KMS-11 (cell line): ENCODE results near the gene GREB1L.

Experiments
- H2AFZ ChIP-seq: fragments of 200-600 bp; sonication (generic); 2 replicates; pipeline ENCODE4 v1.6.1; 2016; ENCODE audit warnings: antibody characterized with exemption, mixed run types, low read depth
- H3K27ac ChIP-seq: fragments of 200-600 bp; sonication (generic); 2 replicates; pipeline ENCODE4 v1.6.1; 2016; ENCODE audit warnings: mild to moderate bottlenecking, mixed run types
- H3K27me3 ChIP-seq: fragments of 200-600 bp; sonication (generic); 2 replicates; pipeline ENCODE4 v1.6.1; 2017; ENCODE audit warnings: mild to moderate bottlenecking, low read depth, mixed run types, moderate library complexity; ENCODE audit not compliant: insufficient read depth
- H3K36me3 ChIP-seq: fragments of 200-600 bp; sonication (generic); 2 replicates; pipeline ENCODE4 v1.6.1; 2017; ENCODE audit warnings: mild to moderate bottlenecking, mixed run types; ENCODE audit not compliant: insufficient read depth
- H3K4me1 ChIP-seq: fragments of 200-600 bp; sonication (generic); 2 replicates; pipeline ENCODE4 v1.6.1; 2016; ENCODE audit warnings: mild to moderate bottlenecking, low read depth, mixed run types; ENCODE audit not compliant: poor library complexity, severe bottlenecking
- H3K4me2 ChIP-seq: fragments of 200-600 bp; sonication (generic); 2 replicates; pipeline ENCODE4 v1.7.0; 2016; ENCODE audit warnings: mild to moderate bottlenecking, mixed run types
- H3K4me3 ChIP-seq: fragments of 200-600 bp; sonication (generic); IDR thresholded peaks from 2 replicates; pipeline ENCODE4 v1.6.1; 2017; ENCODE audit warnings: low read depth, low read length, mixed read lengths; ENCODE audit not compliant: insufficient read depth
- H3K79me2 ChIP-seq: fragments of 200-600 bp; sonication (generic); 2 replicates; pipeline ENCODE4 v1.6.1; 2016; ENCODE audit warnings: low read depth, mixed run types; ENCODE audit not compliant: insufficient read depth
- H3K9ac ChIP-seq: fragments of 200-600 bp; sonication (generic); 2 replicates; pipeline ENCODE4 v1.6.1; 2016; ENCODE audit warnings: mild to moderate bottlenecking, mixed run types
- H4K20me1 ChIP-seq: fragments of 200-600 bp; sonication (generic); 2 replicates; pipeline ENCODE4 v1.6.1; 2016; ENCODE audit warnings: mild to moderate bottlenecking, mixed run types; ENCODE audit not compliant: insufficient read depth
- CTCF ChIP-seq: fragments of 200-600 bp; sonication (generic); conservative IDR thresholded peaks from 2 replicates; pipeline ENCODE4 v1.6.1; 2017; ENCODE audit warnings: low read depth, mild to moderate bottlenecking, antibody characterized with exemption, low read length, moderate library complexity, mixed read lengths

GREB1L gene

GRCh38 chr18:21269349-21269748 lies 27.3 kb downstream of the GREB1L start:
- Histone ChIP-seq H3K4me2 (no peak overlapping the region), H3K4me1 (no peaks in the 10 kb centered on the region), H4K20me1 (no peaks in the 10 kb centered on the region), H3K79me2 (no peaks in the 10 kb centered on the region), H3K27me3 (no peaks in the 10 kb centered on the region), H2AFZ (no peak overlapping the region), H3K9ac (no peak overlapping the region), H3K36me3 (no peaks in the 10 kb centered on the region), H3K4me3 (no peak overlapping the region), H3K27ac (no peak overlapping the region)
- TF ChIP-seq CTCF, result no peak

GRCh38 chr18:21270453-21270852 lies 28.4 kb downstream of the GREB1L start:
- H3K4me1 ChIP-seq, result no peaks in the 10 kb centered on the region
- no peak overlapping the region for H3K4me2 ChIP-seq
- H3K36me3 ChIP-seq, result no peaks in the 10 kb centered on the region
- no peak overlapping the region for H3K27ac ChIP-seq
- no peak overlapping the region for H3K4me3 ChIP-seq
- no peak for TF ChIP-seq CTCF
- no peak overlapping the region for H3K9ac ChIP-seq
- H3K27me3 ChIP-seq, result no peaks in the 10 kb centered on the region
- no peaks in the 10 kb centered on the region for H4K20me1 ChIP-seq
- H3K79me2 ChIP-seq, result no peaks in the 10 kb centered on the region
- no peak overlapping the region for H2AFZ ChIP-seq

- Histone ChIP-seq H3K4me2 (no peak overlapping the region), H3K4me1 (no peaks in the 10 kb centered on the region), H3K27me3 (no peaks in the 10 kb centered on the region), H3K36me3 (no peaks in the 10 kb centered on the region), H3K79me2 (no peaks in the 10 kb centered on the region), H3K9ac (no peak overlapping the region), H3K4me3 (no peak overlapping the region), H4K20me1 (no peaks in the 10 kb centered on the region), H3K27ac (no peak overlapping the region), H2AFZ (no peak overlapping the region)
- no peak for TF ChIP-seq CTCF
Observed at GRCh38 chr18:21272016-21272579, 30.1 kb downstream of the GREB1L start.

GRCh38 chr18:21273568-21273967 lies 31.5 kb downstream of the GREB1L start:
- Histone ChIP-seq H3K4me3 (no peak overlapping the region), H3K9ac (no peak overlapping the region), H3K27ac (no peak overlapping the region), H3K36me3 (no peaks in the 10 kb centered on the region), H4K20me1 (no peaks in the 10 kb centered on the region), H2AFZ (no peak overlapping the region), H3K4me2 (no peak overlapping the region), H3K4me1 (no peaks in the 10 kb centered on the region), H3K79me2 (no peaks in the 10 kb centered on the region), H3K27me3 (no peaks in the 10 kb centered on the region)
- TF ChIP-seq CTCF, result no peak
